Stimulated activated CD4-positive, alpha-beta T cell treated with anti-CD3 and anti-CD28 coated beads, TNF-alpha, amount 100 ng/mL, for 48 hours (primary cell): ENCODE data around the gene TPM3.
"Not testable (repeated sequence)": the region's sequence is repeated elsewhere in the genome, so short reads cannot be mapped to it uniquely, and the experiment has no call there.

Source experiments
- DNase-seq, 3 donors: peaks; one replicate each; pipeline ENCODE4 v3.0.0-alpha.2; 2020; ENCODE audit warnings: low read depth in 3 of 3

TPM3 gene

DNA sequence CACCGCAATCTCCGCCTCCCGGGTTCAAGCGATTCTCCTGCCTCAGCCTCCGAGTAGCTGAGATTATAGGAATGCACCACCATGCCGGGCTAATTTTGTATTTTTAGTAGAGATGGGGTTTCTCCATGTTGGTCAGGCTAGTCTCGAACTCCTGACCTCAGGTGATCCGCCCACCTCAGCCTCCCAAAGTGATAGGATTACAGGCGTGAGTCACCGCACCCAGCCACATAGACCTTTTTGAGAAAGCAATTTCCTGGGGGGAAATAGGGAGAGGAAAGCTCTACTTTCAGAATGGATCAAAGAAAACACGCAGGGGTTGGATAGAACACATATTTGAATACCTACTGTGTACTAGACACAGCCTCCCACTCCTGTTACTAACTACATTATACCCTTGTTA, 13.9 kb upstream of the TPM3 start:
- not testable (repeated sequence) for DNase-seq

DNA sequence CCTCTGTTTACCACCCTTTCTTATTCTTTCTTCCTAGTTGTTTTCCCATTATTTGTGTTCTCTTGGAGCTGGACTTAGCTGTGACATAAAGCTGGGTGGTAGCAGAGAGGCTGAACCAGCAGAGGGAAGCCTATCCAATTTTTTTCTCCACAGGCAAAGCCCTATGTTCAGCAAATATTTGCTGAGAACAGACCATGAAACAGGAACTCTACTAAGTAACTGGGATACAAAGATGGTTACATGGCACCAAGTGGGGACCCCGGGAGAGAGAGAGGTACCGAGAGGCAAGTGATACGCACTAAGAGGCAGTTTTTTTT, 7.6 kb upstream of the TPM3 start:
- no peak for DNase-seq

DNA sequence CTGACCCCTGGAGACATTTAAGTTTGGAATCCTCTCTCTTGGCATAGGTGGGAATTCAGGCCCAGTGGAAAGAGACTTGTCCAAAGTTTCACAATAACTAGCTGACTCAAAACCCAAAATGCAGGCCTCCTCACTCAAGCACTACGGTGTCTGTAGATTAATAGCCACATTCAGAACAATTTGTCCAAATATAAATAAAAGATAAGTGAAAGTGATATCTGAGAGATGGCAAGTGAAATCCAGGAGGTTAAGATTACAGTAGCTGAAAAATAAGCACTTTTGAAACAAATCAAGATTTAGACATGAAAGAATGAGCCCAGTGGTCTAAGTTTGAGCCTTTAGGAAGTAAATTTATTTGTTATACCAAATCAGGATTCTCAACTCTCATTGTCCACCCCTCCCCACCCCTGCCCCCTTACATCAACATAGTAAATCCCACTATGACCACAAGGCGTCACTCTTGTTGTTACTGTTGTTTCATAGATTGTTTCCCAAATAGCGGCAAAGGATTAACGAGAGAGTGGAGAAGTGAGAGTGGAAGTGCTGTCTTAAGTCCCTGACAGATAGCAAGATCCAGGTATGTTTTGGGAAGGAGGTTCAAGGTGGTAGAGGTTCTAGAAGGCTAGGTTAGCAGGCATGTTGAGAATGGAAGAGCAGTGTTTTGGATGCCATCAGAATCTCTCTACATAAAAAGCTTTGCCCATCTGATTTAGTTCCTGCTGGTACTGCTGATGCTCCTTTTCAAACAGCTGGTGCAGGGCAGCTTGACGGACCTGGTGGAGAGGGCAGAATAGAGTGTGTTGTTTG, 7.1 kb upstream of the TPM3 start:
- DNase-seq: peak in 2 of 3 donors; percentile 19 to 42

DNA sequence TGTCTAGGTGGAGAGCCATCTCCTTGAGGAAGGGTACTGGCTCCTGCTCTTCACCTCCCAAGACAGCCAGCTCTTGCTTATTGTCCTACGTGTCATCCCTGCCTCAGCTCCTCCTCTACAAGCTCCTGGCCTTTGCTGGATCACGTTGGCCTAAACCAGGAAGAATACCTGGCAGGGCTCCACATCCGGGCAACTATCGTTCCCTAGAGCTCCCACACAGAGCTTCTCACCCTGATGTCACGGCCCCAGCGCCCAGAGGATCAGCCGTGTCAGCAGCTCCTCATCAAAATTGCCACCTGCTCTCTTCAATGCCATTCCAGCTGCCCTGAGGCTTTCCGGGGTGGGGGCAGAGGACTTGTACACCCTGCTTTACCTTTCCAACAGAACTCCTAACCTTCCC, 1.9 kb upstream of the TPM3 start:
- no peak for DNase-seq

DNA sequence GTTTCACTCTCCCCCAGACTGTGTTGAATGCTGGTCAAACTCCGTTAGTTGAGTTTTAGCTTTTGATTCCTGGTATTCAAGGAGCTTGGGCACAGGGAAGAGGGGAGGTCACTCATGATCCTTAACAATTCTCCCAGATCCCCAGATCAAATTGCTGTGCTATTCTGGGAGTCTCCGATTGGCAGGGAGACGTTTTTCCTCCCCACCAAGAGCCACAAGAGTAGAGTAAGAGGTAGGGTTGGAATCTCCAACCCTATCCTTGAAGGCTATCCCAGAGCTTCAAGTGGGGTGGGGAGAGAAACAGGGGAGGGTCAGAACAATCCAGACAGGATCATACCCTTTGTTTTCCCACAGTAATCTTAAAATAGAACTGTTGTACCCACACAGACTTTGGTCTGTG, 576 bp upstream of the TPM3 start:
- no peak for DNase-seq

DNA sequence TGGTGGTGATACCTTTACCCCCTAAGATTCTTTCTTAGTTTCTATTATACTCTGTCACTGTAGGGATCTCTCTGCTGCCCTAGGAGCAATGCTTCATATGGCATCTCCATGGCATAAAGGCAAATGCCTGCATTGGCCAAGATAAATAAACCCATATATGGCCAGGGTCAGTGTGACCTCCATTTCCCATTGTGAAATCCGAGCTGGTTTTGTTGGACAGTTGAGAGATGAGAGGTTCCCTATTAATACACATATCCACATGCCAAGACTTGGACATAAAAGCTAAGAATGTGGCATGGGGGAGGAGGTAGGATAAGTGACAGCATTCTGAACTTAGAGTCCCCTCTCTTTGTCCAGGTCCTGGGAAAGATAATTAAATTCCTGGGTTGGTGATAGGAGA, 1.4 kb downstream of the TPM3 start:
- DNase-seq: no peak

DNA sequence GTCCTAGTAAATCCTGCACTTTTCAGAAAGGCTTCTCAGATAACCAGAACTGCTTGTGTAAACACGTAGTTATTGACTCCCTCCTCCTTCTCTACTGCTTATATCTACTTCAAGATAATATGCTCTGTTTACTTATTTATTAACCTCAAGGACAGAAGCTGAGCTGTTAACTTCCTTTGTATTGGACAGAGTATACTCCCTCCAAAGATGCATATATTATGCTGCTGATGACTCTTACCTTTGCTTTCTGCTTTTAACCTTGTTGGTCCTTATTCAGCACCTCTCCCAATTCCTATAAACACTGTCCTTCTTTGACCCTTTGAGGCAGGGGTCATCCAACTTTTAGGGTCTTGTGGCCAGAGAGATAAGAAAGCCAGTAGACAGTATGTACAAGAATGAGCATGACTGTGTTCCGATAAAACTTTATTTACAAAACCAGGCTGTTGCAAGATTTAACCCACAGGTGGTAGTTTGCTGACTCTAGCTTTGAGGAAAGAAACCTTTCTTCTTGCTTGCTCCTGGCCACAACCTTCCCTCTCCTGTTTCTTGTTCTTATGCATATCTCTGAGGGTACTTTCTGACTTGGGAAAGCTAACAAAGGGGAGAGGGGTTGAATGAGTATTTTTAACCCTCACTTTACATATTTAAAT, 4.9 kb downstream of the TPM3 start:
- DNase-seq: no peak

DNA sequence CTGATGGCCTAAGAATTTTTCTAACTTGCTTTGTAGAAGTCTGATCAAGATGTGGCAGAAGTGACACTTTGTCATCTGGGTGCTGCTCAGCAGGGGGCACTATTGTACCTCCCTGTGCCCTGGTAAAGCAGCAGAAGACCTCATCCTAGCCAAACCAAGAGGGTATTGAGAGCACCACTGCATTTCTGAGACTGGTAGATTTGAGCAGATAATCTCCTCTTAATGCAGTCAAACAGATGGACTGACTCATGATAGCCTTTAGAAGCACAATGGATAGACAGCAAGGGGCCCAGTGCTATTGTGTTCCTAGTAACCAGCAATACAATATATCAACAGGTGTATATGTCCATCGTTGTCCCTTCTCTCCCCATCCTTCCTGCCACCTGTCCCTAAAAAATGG, 5.7 kb downstream of the TPM3 start:
- peak; percentile 39 to 55 (median 54) for DNase-seq

DNA sequence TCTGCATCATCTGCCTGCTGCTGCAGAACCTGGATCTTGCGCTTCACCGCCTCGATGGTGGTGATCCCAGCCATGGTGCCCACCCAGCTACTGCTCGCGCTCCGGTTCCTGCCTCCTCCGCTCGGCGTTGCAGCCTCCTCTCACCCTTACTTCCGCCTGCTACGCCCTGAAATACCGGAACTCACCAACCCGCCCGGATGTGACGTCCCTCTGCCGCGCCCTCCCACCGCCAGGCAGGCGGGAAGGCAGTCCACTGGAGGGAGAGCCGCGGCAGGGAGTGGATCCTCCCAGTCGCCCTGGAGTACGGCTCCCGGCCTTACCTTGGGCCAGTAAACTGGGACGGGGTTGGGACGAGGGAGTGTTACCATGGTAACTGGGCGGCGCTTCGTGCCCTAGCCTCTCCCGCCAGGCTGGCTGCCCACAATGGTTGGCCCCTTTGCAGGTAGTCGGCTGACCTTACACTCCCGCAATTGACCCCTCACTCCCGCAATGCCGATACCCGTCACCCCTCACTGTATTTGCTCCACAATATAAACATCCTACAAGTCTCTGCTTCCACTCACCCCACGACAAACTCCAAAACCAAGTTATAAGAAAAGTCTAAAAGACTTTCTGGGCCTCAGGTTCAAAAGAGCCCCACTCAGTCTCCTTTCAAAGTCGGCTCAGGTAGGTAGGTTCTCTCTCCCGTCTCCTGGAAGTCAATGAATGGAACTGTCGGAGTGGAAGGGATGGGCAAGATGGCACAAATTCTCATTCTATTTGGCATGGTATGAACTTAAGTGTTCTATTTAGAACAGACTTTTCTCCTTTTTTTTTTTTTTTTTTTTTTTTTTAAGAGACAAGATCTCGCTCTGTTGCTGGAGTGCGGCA, 8.6 kb downstream of the TPM3 start:
- DNase-seq: peak; percentile 91 to 93 (median 92)

DNA sequence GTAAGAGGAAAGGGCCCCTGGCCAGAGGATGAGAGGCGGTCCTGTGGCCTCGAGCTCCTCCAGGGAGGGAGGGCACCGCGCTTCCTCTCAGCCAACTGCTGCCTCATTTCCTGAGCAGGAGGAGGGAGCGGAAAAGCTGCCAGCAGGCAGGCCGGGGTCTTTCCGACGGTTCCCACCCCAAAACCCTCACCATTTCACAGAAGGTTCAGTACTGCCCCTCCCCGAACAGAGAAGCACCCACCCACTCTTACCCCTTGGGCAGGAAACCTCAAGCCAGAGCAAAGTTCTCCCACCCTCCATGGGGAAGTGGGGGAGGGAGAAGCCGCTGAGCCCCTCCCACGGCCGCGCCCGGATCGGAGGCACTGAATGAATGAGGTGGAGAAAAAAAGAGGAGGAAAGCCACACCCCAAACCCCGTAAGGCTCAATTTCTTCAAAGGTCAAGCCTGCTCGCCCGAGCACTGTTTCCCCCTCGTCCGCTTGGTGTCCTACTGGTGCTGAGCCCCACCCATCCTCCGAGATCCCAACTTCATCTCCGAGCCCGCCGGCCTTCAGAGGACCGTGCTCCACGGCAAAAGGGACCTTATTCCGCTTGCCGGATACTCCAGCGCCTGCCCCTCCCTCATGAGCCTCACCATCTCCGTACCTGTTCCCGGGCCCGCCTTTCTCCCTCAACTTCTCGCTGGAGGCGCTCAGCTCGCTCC, 9.4 kb downstream of the TPM3 start:
- peak; percentile 61 to 79 (median 74) for DNase-seq

DNA sequence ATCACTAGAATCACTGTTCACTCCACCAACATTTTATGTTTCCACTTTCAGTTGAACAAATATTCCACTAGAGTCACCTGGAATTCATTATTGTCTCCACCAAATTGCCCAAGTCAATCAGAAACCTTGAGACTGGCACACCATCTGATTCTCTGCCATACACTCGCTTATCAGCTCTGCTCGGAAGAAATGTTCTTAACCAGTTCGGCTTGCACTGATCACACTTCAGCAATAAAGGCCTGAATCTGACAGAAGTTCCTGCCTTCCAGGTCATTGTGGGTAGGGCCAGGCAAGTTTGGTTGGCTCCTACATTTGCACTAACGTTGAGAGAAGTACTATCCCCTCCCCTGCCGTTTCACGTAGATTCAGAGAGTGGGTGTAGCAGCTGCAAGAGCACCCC, 10.0 kb downstream of the TPM3 start:
- DNase-seq: no peak

DNA sequence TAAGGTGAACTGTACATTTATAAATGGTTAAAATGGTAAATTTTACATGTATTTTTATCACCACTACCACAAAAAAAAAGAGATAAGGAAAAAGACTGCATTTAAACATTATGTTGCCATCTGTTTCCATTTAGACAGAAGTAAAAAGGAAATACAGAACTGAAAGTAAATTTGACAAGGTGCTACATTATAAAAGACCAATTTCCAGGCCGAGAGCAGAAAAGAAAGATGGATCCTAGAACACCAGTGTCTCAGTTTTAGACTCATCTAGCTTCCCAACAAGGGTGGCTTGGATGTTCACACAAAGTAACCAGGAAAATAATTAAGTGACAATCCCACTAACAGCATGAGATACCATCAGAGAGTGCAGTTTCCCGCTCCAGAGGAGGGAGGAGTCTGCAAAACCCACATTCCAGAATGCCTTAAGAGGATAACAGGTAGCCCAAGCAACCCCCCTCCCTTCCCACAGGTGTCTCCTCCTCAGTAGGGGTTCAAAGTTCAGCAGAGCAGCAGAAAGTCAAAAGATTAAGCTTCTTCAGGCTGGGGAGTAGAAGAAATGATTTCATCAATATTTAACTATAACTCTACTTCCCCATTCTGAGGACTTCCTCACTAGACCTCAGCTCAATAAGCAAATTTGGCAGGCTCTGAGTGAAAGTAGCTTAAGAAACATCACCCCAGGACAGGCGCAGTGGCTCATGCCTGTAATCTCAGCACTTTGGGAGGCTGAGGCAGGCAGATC, 11.8 kb downstream of the TPM3 start:
- DNase-seq: no peak

DNA sequence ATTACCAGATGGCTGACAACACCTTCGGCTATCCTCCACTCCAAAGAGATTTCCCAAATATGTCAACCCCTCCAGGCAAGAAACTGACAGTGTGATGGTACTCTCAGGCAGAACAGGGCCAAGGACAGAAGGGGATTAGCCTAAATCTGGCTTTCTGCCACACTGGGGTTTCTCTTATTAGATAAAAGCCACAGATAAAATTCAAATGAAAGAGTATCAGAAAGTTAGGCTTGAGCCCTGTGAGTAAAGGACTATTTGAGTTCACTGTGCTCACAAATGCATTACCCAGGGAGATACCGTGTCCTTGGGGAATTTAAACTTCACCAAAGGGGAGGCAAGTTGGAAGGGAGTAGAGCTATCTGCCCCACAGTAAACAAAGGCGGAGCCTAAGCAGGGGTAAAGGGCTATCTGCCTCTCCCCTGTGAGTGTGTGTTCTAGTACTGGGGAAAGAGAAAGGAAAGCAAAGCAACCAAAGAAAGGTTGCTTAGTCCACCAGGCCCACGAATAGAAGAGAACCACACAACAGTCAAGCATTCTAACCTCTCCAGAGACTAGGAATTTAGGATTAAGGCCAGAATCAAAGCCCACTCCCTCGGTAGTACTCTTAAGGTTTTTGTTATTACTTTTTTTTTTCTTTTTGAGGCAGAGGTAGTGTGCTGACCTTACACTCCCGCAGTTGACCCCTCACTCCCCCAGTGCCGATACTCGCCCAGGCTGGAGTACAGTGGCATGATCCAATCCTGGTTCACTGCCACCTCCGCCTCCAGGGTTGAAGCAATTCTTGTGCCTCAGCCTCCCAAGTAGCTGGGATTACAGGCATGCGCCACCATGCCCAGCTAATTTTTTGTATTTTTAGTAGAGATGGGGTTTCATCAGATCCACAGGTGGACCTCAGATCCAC, 12.7 kb downstream of the TPM3 start:
- no peak for DNase-seq

DNA sequence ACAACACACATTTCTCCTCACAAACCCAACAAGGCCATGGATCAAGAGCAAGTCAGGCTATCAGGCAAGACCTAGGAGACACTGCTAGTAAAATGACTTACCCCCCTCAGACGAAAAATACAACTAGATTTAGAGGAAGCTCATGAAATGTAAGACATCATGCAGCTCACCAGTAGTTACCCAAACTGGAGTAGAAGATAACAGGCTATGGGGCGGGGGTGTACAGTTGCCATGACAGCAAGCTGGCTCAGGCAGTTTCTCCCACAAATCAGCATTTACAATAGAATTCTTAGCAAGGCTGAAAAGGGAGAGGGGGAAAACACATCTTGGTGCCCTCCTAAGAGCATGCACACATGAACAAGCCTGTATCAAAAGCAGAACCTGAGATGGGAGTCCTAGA, 13.9 kb downstream of the TPM3 start:
- DNase-seq: no peak

DNA sequence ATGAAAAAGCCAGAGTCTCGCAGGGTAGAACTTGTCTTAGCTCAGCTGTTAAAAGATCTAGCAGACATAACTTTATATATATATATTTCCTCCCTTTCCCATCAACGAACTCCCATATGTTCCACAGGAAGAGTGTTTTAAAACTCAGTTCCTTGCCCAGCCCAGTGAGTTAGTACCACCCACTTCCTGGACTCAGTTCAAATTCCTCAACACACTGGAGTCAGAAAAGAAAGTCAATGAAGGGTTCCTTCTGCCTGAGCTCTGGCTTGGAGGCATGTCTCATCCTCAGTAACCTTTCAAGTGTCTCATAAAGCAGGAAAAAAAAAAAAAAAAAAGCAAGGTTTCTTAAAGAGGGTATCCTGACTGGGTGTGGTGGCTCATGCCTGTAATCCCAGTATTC, 15.6 kb downstream of the TPM3 start:
- DNase-seq: no peak

DNA sequence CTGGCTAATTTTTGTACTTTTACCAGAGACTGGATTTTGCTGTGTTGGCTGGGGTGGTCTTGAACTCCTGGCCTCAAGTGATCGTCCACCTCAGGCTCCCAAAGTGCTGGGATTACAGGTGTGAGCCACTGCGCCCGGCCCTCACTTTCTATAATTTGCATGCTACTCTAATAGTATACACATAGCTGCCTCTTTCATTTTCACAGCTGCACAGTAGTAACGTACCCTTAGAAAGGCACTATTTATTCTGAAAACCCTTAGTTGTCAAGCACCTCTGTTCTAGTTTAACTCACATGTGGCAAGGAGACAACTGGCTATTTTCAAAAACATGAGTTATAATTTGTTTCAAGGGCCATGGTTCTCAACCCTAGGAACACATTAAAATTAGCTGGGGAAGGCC, 17.2 kb downstream of the TPM3 start:
- DNase-seq: no peak

DNA sequence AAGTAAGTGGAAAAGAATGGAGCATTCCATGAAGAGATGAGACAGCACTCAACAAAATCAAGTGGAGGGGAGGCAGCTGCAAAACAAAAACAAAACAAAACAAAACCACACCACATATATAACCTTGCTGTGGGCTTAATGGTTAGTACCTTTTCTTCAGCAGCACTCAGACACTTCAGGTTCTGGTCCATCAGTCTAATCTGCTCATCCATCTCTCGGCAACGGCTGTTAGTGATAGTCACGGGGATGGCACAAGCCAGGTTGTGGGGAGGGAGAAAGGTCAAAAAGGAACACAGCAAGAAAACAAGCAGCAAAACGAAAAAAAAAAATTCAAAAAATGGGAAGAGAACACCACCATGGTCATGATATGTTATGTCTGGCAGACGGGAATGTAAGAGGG, 20.0 kb downstream of the TPM3 start:
- no peak for DNase-seq

DNA sequence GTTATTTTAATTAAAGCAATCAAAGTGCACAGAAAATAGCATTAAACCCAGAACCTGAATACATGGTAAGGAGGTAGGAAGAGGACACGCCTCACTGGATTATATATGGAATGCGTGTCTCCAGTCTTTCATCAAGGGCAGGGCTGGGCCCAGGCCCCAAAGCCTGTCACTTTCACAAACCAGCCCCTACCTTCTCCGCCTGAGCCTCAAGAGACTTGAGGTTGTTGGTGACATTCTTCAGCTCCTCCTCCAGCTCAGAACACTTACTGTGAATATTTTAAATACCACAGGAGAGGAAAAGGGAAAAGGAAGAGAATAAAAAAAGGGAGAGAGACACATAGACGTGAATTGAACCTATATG, 20.7 kb downstream of the TPM3 start:
- no peak for DNase-seq

DNA sequence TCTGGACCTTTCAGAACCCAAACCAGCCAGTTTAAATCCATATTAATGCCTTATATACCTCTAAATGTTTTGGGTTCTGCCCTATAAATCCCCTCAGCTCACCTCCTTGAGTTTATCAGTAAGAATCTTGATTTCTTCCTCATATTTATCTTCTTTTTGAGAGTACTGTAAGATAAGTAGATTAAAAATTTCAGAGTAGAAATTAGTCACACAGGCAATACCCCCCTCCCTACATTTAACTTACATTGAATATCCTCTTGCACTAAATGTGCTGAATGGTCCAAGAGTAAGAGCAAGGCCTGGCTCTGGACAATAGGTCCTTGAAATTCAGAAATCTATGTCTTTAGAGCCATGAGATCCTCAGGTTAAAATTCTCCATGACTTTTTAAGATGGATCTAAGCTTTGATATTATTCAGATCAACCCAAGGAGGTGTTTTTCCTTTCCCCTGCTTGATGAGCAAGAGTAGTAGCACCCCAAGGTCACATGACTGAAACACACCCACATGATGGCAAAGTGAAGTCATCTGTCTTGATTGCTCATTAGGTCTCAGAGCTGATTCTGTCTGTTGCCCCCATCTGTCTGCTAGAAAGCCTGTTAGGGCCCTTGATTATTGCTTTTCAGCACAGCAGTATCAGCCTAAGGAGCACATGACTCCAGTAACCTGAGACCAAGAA, 21.2 kb downstream of the TPM3 start:
- peak; percentile 30 to 43 (median 35) for DNase-seq

DNA sequence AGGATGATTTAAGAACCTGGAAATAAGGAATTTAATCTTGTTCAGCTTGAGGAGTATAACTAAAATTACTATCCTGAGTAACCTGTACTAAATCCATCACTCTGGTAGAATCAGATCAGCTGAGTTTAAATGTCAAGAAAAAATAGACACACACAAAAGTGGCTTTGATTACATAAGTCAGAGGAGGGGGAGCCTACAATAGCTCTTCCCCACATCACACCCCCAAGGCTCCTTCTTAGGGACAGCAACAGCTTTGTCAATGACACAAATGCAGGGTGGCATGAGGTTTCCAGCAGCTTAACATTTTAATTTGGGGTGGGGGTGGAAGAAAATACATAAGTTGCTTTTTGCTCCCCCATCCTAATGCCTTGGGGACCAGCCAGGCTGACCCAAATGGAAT, 24.4 kb downstream of the TPM3 start:
- no peak for DNase-seq
